ENCODE measurements around the gene DNAI2.

DNAI2 gene

DNA sequence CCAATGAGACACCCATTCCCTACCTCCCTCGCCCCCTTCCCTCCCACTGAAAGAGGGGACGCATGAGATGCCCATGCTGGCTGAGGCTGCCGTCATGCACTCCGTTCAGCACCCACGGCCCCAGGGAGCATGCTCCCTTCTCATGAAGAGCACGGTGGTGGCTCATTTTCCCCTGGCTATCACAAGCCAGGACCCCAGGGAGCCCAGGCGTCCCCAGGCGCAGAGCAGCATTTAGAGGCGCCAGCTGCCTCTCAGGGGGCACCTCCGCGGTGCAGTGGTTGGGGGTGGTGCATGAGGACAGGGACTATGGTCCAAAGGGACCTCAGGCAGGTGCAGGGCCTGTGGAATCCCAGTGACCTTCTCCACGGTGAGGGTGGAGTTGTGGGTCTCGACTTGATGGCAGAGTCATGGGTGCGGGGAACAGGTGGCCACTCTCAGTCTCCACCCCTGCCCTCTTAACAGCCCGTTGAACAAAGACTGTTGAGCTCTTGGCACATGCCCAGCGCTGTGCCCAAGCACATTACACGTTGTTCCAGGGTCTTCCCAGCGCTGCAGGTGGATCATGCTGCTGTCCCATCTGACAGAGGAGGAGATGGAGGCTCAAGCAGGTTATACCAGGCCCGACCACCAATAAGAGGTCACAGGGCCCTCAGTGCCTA lies 65.6 kb downstream of the DNAI2 start:
- no peak for DNase-seq (ENCODE audit: low spot score)

DNA sequence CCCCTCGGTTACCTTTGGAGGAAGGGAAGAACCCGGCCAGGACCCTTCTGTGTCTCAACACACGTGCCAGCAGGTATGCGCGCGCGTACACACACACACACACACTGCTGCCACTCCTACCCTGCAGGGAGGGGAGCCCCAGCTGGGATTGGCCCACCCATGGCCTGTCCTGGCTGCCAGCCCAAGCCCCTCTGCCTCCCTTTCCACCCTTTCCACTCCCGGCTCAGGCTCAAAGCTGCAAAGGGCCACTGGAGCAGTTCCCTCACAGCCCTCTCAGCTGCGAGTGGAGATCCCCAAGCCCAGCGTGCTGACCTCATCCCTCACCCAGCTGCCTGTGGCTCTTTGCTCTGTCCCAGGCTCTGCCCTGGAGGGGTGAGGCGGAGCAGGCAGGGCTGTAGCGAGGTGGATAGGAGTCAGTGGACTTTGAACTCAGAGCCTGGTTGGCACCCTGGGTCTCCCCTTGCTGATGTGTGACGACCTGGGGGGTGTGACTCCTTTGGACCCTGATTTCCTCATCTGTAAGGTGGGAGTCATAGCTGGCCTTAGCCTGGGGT lies 66.5 kb downstream of the DNAI2 start:
- DNase-seq (ENCODE audit: low spot score): no peak

DNA sequence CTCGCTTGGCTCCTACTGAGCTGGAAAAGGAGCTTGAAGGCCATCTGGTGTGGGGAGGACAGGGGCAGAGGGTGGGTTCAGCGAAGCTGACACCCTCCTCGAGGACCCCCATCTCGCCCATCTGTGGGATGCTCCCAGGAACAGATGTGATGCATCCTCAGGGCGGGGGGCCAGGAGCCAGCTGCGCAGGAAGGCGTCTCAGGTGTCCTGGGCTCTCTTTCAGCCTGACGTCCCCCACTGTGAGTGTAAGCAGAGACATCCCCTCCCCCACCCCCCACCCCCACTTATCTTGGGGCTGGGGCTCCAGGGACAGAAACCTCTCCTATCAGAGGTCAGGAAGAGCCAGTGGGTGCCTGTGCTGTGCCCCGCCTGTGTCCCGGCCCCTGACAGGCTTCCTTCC lies 68.2 kb downstream of the DNAI2 start:
- DNase-seq (ENCODE audit: low spot score): no peak

DNA sequence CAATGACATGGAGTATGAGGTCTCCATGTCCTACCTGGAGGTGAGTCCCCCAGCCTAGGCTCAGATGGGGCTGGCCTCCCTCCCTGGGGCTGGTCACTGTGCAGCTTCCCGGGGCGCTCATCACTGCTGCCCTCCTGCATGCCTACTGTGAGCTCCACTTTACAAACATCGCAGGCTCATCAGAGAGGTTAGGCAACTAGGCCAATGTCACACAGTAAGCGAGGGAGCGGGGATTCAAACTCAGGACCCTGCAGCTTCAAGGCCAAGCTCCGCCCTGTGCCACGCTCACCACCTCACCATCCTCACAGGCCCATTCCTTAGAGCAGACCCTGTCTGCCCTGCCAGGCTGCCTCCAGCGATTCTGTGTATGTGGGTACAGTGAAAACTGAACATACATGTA lies 69.1 kb downstream of the DNAI2 start:
- no peak for DNase-seq (ENCODE audit: low spot score)

DNA sequence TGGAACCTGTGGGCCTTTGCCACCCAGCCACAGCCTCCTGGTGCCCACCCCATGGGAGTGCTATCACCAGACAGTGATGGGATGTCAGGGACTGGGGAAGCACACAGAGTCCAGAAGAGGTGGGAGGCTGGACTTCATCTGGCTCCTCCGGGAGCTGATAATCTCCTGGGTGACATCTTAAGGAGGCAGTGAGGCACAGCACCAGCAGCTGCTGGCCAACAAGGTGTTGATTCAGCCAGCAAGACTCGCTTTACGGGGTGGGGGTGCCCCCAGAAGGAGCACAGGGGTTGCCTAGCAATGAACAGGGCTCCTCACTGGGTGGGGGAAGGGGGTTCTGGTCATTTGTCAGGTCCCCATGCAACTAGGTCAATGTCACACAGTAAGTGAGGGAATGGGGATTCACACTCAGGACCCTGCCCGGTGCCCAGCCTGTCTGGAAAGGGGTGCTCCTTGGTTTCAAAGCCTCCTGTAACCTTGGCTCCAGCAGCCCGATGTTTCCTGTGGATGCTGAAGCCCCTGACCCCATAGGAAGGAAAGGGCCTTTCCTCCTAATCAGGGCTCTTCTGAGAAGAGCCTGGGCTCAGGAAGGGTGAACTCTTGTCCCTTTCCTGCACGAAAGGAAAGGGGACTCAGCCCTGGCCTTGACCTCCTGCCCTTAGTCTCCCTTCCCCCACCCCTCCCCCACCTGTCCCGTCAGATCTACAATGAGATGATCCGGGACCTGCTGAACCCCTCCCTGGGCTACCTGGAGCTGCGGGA lies 69.7 kb downstream of the DNAI2 start:
- DNase-seq (ENCODE audit: low spot score): no peak

DNA sequence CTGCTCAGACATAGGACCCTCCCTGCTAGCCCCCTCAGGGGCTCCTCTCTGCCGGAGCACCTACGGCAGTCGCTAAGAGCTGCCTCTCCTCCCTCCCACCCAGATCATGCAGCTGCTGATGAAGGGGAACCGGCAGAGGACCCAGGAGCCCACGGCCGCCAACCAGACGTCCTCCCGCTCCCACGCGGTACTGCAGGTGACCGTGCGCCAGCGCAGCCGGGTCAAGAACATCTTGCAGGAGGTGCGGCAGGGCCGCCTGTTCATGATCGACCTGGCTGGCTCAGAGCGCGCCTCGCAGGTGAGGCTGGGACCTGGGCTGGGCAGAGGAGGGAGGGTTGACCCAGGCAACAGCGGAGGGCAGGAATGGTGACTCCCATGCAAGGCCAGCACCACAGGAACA lies 70.6 kb downstream of the DNAI2 start:
- DNase-seq (ENCODE audit: low spot score): no peak

DNA sequence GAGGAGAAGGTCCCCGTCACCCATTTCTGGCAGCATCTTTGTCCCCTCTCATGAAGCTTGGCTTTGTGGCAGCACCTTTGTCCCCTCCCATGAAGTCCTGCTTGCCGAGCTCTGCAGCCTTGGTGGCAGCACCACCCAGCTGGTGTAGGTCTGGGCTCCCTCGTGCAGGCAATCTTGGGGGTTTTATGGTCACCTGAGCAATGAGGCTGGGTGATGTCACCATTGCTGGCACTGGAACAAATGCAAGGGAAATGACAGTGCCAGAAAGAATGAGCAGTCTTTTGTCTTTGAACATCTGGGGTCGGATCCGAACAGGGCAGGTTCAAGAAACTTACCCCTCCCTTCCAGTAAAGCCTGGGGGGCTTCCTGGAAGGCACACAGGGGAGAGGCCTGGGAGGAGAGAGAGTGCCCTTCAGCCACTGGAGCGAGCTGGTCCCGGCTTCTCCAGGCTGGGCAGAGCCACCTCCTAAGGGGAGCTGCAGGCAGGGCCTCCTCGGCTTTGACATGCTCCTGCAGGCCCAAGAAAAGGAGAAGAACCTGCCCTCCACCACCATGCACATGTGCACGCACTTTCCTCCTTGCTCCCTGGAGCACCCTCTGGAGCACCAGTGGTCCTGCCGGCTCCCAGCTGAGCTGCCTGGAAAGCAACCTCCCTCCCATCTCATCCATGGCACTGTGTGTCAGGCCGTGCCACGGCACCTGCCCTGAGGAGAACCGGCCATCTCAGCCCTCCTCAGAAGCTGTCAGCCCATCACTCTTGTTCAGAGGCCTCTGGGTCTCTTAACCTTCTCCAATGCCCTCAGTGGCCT lies 71.6 kb downstream of the DNAI2 start:
- DNase-seq (ENCODE audit: low spot score): no peak

DNA sequence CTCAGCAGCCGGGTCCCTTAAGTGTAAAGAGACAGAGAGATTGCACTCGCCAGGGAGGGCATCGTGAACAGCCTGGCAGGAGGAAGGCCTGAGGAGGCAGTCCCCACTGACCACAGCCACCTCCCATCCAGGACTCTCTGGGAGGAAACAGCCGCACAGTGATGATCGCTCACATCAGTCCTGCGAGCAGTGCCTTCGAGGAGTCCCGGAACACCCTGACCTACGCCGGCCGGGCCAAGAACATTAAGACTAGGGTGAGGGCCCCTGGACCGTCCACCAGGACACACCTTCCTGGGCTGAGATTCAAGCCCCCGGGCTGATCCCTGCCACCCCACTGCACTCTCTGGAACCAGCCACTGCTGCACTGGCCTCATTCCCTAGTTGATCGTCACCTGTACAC lies 73.6 kb downstream of the DNAI2 start:
- DNase-seq (ENCODE audit: low spot score): no peak

DNA sequence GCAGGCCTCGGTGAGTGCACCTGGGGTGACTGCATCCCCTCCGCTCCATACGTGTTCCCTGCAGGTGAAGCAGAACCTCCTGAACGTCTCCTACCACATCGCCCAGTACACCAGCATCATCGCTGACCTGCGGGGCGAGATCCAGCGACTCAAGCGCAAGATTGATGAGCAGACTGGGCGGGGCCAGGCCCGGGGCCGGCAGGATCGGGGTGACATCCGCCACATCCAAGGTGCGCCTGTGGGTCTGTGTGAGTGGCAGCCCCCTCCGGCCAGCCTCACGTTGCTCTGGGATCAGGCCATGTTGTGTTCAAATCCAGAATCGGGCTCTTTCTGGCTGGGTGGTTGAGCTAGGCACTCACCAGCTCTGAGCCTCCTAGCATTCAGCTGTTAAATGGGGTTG lies 75.1 kb downstream of the DNAI2 start:
- DNase-seq (ENCODE audit: low spot score): no peak

DNA sequence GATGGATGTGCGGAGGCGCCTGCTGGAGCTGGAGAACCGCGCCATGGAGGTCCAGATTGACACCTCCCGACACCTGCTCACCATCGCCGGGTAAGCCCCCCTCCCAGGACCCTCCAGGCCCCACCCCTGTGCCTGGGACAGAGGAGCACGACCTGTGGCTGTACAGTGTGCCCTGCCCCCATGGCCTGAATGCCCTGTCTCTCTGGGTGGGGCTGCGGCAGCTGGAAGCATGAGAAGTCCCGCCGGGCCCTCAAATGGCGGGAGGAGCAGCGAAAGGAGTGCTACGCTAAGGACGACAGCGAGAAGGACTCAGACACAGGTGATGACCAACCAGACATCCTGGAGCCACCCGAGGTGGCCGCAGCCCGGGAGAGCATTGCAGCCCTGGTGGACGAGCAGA lies 76.5 kb downstream of the DNAI2 start:
- DNase-seq (ENCODE audit: low spot score): no peak

DNA sequence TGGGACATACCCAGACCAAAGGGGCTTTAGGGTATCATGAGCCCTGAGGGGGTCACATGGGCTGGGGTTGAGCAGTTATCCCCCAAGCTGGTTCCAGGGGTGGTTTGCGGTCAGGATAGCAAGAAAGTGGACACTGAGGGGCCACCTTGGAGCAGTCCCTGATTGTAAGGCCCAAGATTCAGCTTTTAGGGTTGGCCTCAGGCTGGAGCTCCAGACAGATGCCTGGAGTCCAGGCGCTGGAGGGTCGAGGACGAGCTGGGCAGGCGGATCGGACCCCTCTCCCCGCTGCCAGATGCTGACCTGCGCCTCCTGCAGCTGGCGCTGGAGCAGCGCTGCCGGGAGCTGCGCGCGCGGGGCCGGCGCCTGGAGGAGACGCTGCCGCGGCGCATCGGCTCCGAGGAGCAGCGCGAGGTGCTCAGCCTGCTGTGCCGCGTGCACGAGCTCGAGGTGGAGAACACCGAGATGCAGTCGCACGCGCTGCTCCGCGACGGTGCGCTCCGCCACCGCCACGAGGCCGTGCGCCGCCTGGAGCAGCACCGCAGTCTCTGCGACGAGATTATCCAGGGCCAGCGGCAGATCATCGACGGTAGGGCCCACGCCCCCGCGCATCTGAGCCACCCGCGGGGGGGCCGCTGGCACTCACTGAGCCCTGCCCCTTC lies 77.6 kb downstream of the DNAI2 start:
- no peak for DNase-seq (ENCODE audit: low spot score)

DNA sequence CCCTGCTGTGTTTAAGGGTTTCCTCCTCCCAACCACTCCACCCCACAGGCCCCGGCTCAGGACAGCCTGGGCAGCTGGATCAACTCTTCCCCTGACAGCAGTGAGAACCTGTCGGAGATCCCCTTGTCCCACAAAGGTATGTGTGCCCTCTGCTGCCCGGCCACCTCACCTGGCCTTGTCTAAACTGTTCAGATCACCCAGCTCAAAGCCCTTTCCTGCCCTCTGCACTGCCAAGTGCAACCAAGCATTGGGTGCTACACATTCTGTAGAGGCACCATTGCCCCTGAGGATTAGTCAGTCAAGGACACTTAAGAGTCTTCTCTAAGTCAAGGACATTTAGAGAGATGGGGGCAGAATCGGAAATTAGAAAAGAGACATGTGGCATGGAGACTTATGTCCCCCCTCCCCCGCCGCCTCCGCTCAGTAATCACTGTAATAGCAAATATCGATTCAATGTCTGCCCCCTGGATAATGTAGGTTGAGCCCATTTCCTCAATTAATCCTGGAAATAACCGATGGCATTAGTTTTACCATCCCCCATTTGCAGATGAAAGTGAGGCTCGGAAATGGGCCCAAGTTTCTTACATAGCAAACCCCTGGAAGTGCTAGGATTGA lies 79.5 kb downstream of the DNAI2 start:
- DNase-seq (ENCODE audit: low spot score): no peak

DNA sequence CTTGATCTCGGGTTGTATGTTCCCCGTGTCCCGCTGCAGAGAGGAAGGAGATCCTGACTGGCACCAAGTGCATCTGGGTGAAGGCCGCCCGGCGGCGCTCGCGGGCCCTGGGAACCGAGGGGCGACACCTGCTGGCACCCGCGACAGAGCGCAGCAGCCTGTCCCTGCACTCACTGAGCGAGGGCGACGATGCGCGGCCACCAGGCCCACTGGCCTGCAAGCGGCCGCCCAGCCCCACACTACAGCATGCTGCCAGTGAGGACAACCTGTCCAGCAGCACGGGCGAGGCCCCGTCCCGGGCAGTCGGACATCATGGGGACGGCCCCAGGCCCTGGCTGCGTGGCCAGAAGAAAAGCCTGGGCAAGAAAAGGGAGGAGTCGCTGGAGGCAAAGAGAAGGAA lies 80.1 kb downstream of the DNAI2 start:
- DNase-seq (ENCODE audit: low spot score): no peak

DNA sequence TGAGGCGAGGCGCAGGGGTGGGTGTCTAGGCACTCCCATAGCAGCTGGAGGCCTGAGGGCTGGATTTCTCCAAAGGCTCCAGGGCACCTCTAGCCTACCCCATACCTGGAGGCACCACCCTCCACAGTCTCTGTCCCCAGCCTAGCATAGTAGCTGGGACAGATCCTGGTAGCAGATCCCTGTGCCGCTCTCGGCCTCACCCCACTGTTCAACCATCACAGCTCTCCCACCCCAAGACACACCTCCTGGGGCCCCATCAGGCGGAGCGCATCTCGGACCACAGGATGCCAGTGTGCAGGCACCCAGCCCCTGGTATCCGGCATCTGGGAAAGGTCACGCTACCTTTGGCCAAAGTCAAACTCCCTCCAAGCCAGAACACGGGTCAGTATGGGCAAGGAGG lies 80.5 kb downstream of the DNAI2 start:
- DNase-seq (ENCODE audit: low spot score): no peak

DNA sequence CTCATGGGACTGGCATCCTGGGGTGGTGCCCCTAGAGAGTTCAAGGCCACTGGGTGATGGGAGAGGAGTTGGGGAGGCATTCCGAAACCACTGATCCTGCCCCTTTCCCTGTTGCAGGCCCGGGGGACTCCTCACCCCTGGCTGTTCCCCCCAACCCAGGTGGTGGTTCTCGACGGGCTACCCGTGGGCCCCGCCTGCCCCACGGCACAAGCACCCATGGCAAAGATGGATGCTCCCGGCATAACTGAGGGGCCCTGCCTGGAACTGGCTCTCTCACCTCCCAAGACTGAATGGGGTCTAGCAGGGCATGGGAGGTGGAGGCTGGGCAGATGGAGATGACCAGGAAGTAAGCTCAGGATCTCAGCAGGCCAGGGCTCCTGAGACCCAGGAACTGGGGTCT lies 81.0 kb downstream of the DNAI2 start:
- DNase-seq (ENCODE audit: low spot score): no peak

DNA sequence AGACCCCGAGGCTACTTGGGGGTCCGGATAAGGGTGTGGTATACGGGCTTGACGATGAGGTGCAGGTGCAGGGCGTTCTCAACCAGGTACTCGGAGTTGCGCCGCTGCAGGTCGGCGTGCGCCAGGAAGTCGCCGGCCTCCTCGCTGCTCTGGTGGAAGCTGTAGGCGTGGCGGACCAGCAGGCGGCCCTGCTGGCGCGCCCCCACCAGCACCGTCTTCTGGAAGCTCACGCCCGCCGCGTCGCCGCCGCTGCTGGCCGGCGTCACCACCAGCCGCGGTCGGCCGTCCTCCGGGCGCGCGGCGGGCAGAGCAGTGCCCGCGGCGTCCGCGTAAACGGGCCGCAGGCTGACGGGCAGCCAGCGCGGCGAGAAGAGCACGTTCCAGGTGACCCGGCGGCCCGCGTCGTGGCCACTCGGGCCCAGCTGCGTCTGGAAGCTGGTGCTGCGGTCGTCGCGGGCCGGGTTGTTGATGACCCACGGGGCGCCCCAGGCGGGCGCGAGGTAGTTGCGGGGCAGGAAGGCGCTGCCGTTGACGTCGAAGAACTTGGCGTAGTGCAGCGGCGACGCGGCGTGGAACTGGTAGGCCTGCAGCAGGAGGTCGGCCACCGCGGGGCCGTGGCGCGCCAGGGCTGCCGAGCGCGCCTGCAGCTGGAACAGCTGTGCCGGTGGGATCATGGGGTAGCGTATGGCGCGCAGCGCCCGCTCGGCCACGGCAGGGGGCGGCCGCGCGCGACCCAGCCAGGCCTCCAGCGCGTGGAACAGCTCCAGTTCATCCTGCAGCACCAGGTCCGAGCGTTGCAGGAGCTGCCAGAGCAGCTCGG lies 82.8 kb downstream of the DNAI2 start:
- no peak for DNase-seq (ENCODE audit: low spot score)

DNA sequence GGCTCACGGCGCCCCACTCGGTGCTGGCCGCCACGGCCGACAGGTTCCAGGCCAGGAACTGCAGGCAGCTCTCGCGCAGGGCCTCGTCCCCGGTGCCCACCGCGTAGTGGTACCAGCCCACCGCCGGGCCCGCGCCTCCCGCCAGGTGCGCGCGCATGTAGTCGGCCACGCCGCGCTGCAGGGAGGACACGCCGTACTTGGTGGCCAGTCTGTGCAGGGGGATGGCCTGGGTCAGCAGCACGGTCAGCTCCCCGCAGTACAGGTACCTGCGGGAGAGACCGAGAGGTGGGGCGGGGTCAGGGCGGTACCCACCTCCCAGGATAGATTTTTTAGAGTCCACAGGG lies 83.4 kb downstream of the DNAI2 start:
- no peak for DNase-seq (ENCODE audit: low spot score)

DNA sequence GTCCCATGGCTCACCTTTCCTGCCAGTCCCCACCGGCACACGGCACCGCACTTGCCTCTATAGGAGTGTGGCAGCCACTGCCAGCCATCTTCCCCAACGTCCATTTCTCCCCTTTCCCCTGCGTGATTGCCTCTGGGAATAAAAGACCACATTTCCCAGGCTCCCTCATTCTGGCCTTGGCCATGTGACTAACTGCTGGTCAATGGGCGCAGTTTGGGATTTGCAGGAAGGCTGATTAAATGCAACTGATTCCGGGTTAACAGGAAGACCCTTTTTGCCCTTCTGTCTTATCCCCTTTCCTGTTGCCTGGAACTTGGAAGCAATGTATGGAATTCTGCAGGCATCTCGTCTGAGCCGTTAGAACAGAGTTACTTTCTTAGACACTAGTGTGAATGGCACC lies 84.7 kb downstream of the DNAI2 start:
- no peak for DNase-seq (ENCODE audit: low spot score)

DNA sequence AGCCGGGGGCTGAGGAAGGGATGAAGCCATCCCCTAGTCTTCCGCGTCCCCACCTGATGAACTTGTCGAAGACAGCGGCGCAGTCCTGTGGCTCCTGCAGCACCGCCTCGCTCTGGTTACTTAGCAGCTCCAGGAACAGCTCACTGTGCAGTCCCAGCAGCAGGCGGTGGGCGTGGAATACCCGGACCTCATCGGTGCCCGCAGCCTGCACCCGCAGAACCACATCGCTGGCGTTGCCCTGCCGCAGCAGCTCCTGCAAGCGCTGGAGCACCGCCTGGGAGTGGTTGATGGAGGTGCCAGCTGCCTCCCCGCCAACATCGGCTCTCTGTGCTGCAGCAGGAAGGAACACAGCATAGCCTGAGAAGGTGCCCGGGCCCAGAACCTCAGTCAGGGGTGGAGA lies 85.9 kb downstream of the DNAI2 start:
- no peak for DNase-seq (ENCODE audit: low spot score)

DNA sequence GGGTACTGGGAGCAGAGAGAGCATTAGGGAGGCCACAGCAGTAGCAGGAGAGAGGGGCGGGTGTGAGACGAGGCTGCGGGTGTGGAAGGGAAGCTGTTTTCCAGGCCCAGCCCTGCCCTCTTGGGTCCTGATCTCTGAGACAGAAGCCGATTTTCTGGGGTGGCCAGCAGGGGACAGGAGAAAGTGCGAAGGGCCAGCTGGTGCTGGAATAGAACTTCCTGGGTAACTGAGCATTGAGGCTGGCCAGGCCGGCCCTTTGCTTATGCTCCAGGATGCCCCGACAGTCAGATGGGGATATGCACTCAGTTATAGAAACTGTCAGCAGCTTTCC lies 86.8 kb downstream of the DNAI2 start:
- no peak for DNase-seq (ENCODE audit: low spot score)

Data from left forelimb (tissue), 1 donor.